ENCODE data around the gene DLEC1.
"Not testable (repeated sequence)": the region's sequence is repeated elsewhere in the genome, so short reads cannot be mapped to it uniquely, and the experiment has no call there.

The DLEC1 gene

GRCh38 chr3:38128303-38128655 is 89.3 kb downstream of the DLEC1 start:
- Histone ChIP-seq H3K9me3 (ENCODE audit: control insufficient read depth in 1 of 2, low read length in 2 of 2) (no peaks in the 10 kb centered on the region), H3K9ac (ENCODE audit: low read depth in 1 of 2, low read length in 2 of 2) (no peak overlapping the region), H3K27ac (ENCODE audit: low read depth, low read length) (no peak overlapping the region), H3K4me1 (ENCODE audit: control insufficient read depth in 1 of 2, insufficient read depth in 2 of 2, low read length in 2 of 2) (peaks cover 28 to 36% of the 10 kb centered on the region in 2 donors), H3K4me3 (ENCODE audit: low read depth in 1 of 2, low read length in 2 of 2) (no peak overlapping the region), H3K36me3 (ENCODE audit: control insufficient read depth in 1 of 2, insufficient read depth in 2 of 2, low read length in 2 of 2) (peaks cover 55 to 85% of the 10 kb centered on the region in 2 donors), H3K27me3 (ENCODE audit: control insufficient read depth in 1 of 2, insufficient read depth in 2 of 2, low read length in 2 of 2) (no peaks in the 10 kb centered on the region)

- Histone ChIP-seq H3K27me3 (ENCODE audit: control insufficient read depth in 1 of 2, insufficient read depth in 2 of 2, low read length in 2 of 2) (no peaks in the 10 kb centered on the region), H3K4me3 (ENCODE audit: low read depth in 1 of 2, low read length in 2 of 2) (no peak overlapping the region), H3K36me3 (ENCODE audit: control insufficient read depth in 1 of 2, insufficient read depth in 2 of 2, low read length in 2 of 2) (peaks cover 55 to 91% of the 10 kb centered on the region in 2 donors), H3K4me1 (ENCODE audit: control insufficient read depth in 1 of 2, insufficient read depth in 2 of 2, low read length in 2 of 2) (peaks cover 33 to 42% of the 10 kb centered on the region in 2 donors), H3K27ac (ENCODE audit: low read depth, low read length) (no peak overlapping the region), H3K9ac (ENCODE audit: low read depth in 1 of 2, low read length in 2 of 2) (no peak overlapping the region), H3K9me3 (ENCODE audit: control insufficient read depth in 1 of 2, low read length in 2 of 2) (no peaks in the 10 kb centered on the region)
These were observed 90.0 kb downstream of the DLEC1 start for GRCh38 chr3:38129058-38129457.

GRCh38 chr3:38130631-38131065 is 91.6 kb downstream of the DLEC1 start:
- Histone ChIP-seq H3K9ac (ENCODE audit: low read depth in 1 of 2, low read length in 2 of 2) (peak overlapping the region; percentile 4 to 9), H3K27me3 (ENCODE audit: control insufficient read depth in 1 of 2, insufficient read depth in 2 of 2, low read length in 2 of 2) (no peaks in the 10 kb centered on the region), H3K4me1 (ENCODE audit: control insufficient read depth in 1 of 2, insufficient read depth in 2 of 2, low read length in 2 of 2) (peaks cover 41 to 42% of the 10 kb centered on the region in 2 donors), H3K27ac (ENCODE audit: low read depth, low read length) (peak overlapping the region; percentile 6), H3K36me3 (ENCODE audit: control insufficient read depth in 1 of 2, insufficient read depth in 2 of 2, low read length in 2 of 2) (peaks cover 52 to 80% of the 10 kb centered on the region in 2 donors), H3K4me3 (ENCODE audit: low read depth in 1 of 2, low read length in 2 of 2) (no peak overlapping the region), H3K9me3 (ENCODE audit: control insufficient read depth in 1 of 2, low read length in 2 of 2) (no peaks in the 10 kb centered on the region)

- no peak overlapping the region for H3K27ac ChIP-seq (ENCODE audit: low read depth, low read length)
- H3K36me3 ChIP-seq (ENCODE audit: control insufficient read depth in 1 of 2, insufficient read depth in 2 of 2, low read length in 2 of 2): peaks cover 42 to 68% of the 10 kb centered on the region in 2 donors
- H3K9me3 ChIP-seq (ENCODE audit: control insufficient read depth in 1 of 2, low read length in 2 of 2): no peaks in the 10 kb centered on the region
- H3K4me3 ChIP-seq (ENCODE audit: low read depth in 1 of 2, low read length in 2 of 2): no peak overlapping the region
- peaks cover 41 to 48% of the 10 kb centered on the region in 2 donors for H3K4me1 ChIP-seq (ENCODE audit: control insufficient read depth in 1 of 2, insufficient read depth in 2 of 2, low read length in 2 of 2)
- H3K27me3 ChIP-seq (ENCODE audit: control insufficient read depth in 1 of 2, insufficient read depth in 2 of 2, low read length in 2 of 2): no peaks in the 10 kb centered on the region
- H3K9ac ChIP-seq (ENCODE audit: low read depth in 1 of 2, low read length in 2 of 2): no peak overlapping the region
These were observed 92.8 kb downstream of the DLEC1 start for GRCh38 chr3:38131621-38132369.

- no peak overlapping the region for H3K4me3 ChIP-seq (ENCODE audit: low read depth in 1 of 2, low read length in 2 of 2)
- peak overlapping the region; percentile 1 to 20 for H3K9ac ChIP-seq (ENCODE audit: low read depth in 1 of 2, low read length in 2 of 2)
- peaks cover 28 to 54% of the 10 kb centered on the region in 2 donors for H3K36me3 ChIP-seq (ENCODE audit: control insufficient read depth in 1 of 2, insufficient read depth in 2 of 2, low read length in 2 of 2)
- H3K4me1 ChIP-seq (ENCODE audit: control insufficient read depth in 1 of 2, insufficient read depth in 2 of 2, low read length in 2 of 2): peaks cover 48 to 55% of the 10 kb centered on the region in 2 donors
- no peaks in the 10 kb centered on the region for H3K9me3 ChIP-seq (ENCODE audit: control insufficient read depth in 1 of 2, low read length in 2 of 2)
- H3K27me3 ChIP-seq (ENCODE audit: control insufficient read depth in 1 of 2, insufficient read depth in 2 of 2, low read length in 2 of 2): no peaks in the 10 kb centered on the region
- no peak overlapping the region for H3K27ac ChIP-seq (ENCODE audit: low read depth, low read length)
These were observed 94.2 kb downstream of the DLEC1 start for GRCh38 chr3:38133209-38133556.

- no peaks in the 10 kb centered on the region for H3K9me3 ChIP-seq (ENCODE audit: control insufficient read depth in 1 of 2, low read length in 2 of 2)
- H3K27ac ChIP-seq (ENCODE audit: low read depth, low read length): peak overlapping the region; percentile 23
- peaks cover 25 to 51% of the 10 kb centered on the region in 2 donors for H3K36me3 ChIP-seq (ENCODE audit: control insufficient read depth in 1 of 2, insufficient read depth in 2 of 2, low read length in 2 of 2)
- peaks cover 48 to 56% of the 10 kb centered on the region in 2 donors for H3K4me1 ChIP-seq (ENCODE audit: control insufficient read depth in 1 of 2, insufficient read depth in 2 of 2, low read length in 2 of 2)
- peak overlapping the region; percentile 30 to 48 for H3K9ac ChIP-seq (ENCODE audit: low read depth in 1 of 2, low read length in 2 of 2)
- H3K27me3 ChIP-seq (ENCODE audit: control insufficient read depth in 1 of 2, insufficient read depth in 2 of 2, low read length in 2 of 2): no peaks in the 10 kb centered on the region
- no peak overlapping the region for H3K4me3 ChIP-seq (ENCODE audit: low read depth in 1 of 2, low read length in 2 of 2)
These were observed 94.8 kb downstream of the DLEC1 start for GRCh38 chr3:38133557-38134405.

GRCh38 chr3:38134517-38135143 is 95.6 kb downstream of the DLEC1 start:
- peak overlapping the region in 1 of 2 donors; percentile 30 for H3K9ac ChIP-seq (ENCODE audit: low read depth in 1 of 2, low read length in 2 of 2)

GRCh38 chr3:38135621-38136277 is 96.7 kb downstream of the DLEC1 start:
- Histone ChIP-seq H3K4me1 (ENCODE audit: control insufficient read depth in 1 of 2, insufficient read depth in 2 of 2, low read length in 2 of 2) (peaks cover 57 to 59% of the 10 kb centered on the region in 2 donors), H3K36me3 (ENCODE audit: control insufficient read depth in 1 of 2, insufficient read depth in 2 of 2, low read length in 2 of 2) (peaks cover 21 to 36% of the 10 kb centered on the region in 2 donors), H3K4me3 (ENCODE audit: low read depth in 1 of 2, low read length in 2 of 2) (peak overlapping the region; percentile 83 to 95), H3K9ac (ENCODE audit: low read depth in 1 of 2, low read length in 2 of 2) (peak overlapping the region; percentile 79 to 89)
- not testable (repeated sequence) for H3K27me3 ChIP-seq (ENCODE audit: control insufficient read depth in 1 of 2, insufficient read depth in 2 of 2, low read length in 2 of 2); H3K9me3 ChIP-seq (ENCODE audit: control insufficient read depth in 1 of 2, low read length in 2 of 2); H3K27ac ChIP-seq (ENCODE audit: low read depth, low read length)

More at GRCh38 chr3:38134517-38135143, 95.6 kb downstream of the DLEC1 start:
- H3K27me3 ChIP-seq (ENCODE audit: control insufficient read depth in 1 of 2, insufficient read depth in 2 of 2, low read length in 2 of 2); H3K27ac ChIP-seq (ENCODE audit: low read depth, low read length); H3K9me3 ChIP-seq (ENCODE audit: control insufficient read depth in 1 of 2, low read length in 2 of 2): not testable (repeated sequence)
- Histone ChIP-seq H3K4me1 (ENCODE audit: control insufficient read depth in 1 of 2, insufficient read depth in 2 of 2, low read length in 2 of 2) (peaks cover 53 to 55% of the 10 kb centered on the region in 2 donors), H3K4me3 (ENCODE audit: low read depth in 1 of 2, low read length in 2 of 2) (peak overlapping the region in 1 of 2 donors; percentile 83), H3K36me3 (ENCODE audit: control insufficient read depth in 1 of 2, insufficient read depth in 2 of 2, low read length in 2 of 2) (peaks cover 19 to 42% of the 10 kb centered on the region in 2 donors)

GRCh38 chr3:38136393-38136776 is 97.4 kb downstream of the DLEC1 start:
- H3K27me3 ChIP-seq (ENCODE audit: control insufficient read depth in 1 of 2, insufficient read depth in 2 of 2, low read length in 2 of 2): no peaks in the 10 kb centered on the region
- H3K36me3 ChIP-seq (ENCODE audit: control insufficient read depth in 1 of 2, insufficient read depth in 2 of 2, low read length in 2 of 2): peaks cover 26 to 37% of the 10 kb centered on the region in 2 donors
- peak overlapping the region; percentile 79 to 89 for H3K9ac ChIP-seq (ENCODE audit: low read depth in 1 of 2, low read length in 2 of 2)
- H3K27ac ChIP-seq (ENCODE audit: low read depth, low read length): peak overlapping the region; percentile 75
- H3K4me1 ChIP-seq (ENCODE audit: control insufficient read depth in 1 of 2, insufficient read depth in 2 of 2, low read length in 2 of 2): peaks cover 57 to 59% of the 10 kb centered on the region in 2 donors
- no peaks in the 10 kb centered on the region for H3K9me3 ChIP-seq (ENCODE audit: control insufficient read depth in 1 of 2, low read length in 2 of 2)
- H3K4me3 ChIP-seq (ENCODE audit: low read depth in 1 of 2, low read length in 2 of 2): peak overlapping the region; percentile 83 to 95
